Activated naive CD4-positive, alpha-beta T cell (primary cell): ENCODE data around the gene VILL.
"Not testable (repeated sequence)": the region's sequence is repeated elsewhere in the genome, so short reads cannot be mapped to it uniquely, and the experiment has no call there.

Source experiments
- DNase-seq, 4 experiments: peaks; one replicate each; lab custom pipeline; 2025; lab: John Stamatoyannopoulos, UW

The VILL gene

GRCh38 chr3:38017445-38018295 is 27.1 kb downstream of the VILL start:
- DNase-seq, result no peak

GRCh38 chr3:38018296-38019266 is 28.0 kb downstream of the VILL start:
- DNase-seq, result no peak

GRCh38 chr3:38019658-38020341 is 29.2 kb downstream of the VILL start:
- no peak for DNase-seq

- no peak for DNase-seq
Measured at GRCh38 chr3:38020342-38020726, 29.7 kb downstream of the VILL start.

GRCh38 chr3:38021196-38021595 is 30.6 kb downstream of the VILL start:
- no peak for DNase-seq

GRCh38 chr3:38022301-38022700 is 31.7 kb downstream of the VILL start:
- DNase-seq, result no peak

- DNase-seq, result no peak
Measured at GRCh38 chr3:38022896-38023709, 32.5 kb downstream of the VILL start.

- DNase-seq, result no peak
Measured at GRCh38 chr3:38026856-38027255, 36.3 kb downstream of the VILL start.

GRCh38 chr3:38027466-38028465 is 37.2 kb downstream of the VILL start:
- DNase-seq, result no peak

GRCh38 chr3:38028621-38029361 is 38.2 kb downstream of the VILL start:
- DNase-seq, result no peak

- DNase-seq, result peak in 1 of 4 experiments; percentile 25
Measured at GRCh38 chr3:38029400-38030125, 39.0 kb downstream of the VILL start, which contains the start of gene PLCD1. PLCD1 (minus strand) TSS chr3:38029642; CDS start chr3:38029539, 103 bp downstream.

GRCh38 chr3:38030126-38031021 is 39.8 kb downstream of the VILL start:
- DNase-seq, result no peak

- no peak for DNase-seq
Measured at GRCh38 chr3:38031022-38031994, 40.7 kb downstream of the VILL start.

- no peak for DNase-seq
Measured at GRCh38 chr3:38032328-38032865, 41.8 kb downstream of the VILL start.

GRCh38 chr3:38033586-38033985 is 43.0 kb downstream of the VILL start:
- DNase-seq, result not testable (repeated sequence)

GRCh38 chr3:38034335-38034734 is 43.7 kb downstream of the VILL start:
- DNase-seq, result not testable (repeated sequence)
